ENCODE data around the gene HSPB7.

- TF ChIP-seq CTCF (conservative IDR thresholded peaks at IDR 0.05 in 1 of 2, IDR thresholded peaks at IDR 0.05 in 1 of 2; ENCODE audit: low read depth in 1 of 2, low read length in 2 of 2) = no peak
- no peak for TF ChIP-seq EZH2 (IDR thresholded peaks at IDR 0.05; ENCODE audit: low read length, missing control alignments)
Observed at GRCh38 chr1:16018308-16018707, 465 bp upstream of the HSPB7 start.

All from fibroblast of lung (primary cell).